Left ventricle myocardium superior (tissue), 1 donor: ENCODE data around the gene SHROOM2. TPM values are rescaled to one million over a fixed set of nuclear protein-coding genes. Genes with fewer than 3 reads are reported as not detected.

ENCODE experiments used
- ATAC-seq: fragments of 200-7000 bp; cut with Tn5 transposase; one replicate; pipeline ENCODE4 v1.9.1; 2020; ENCODE audit warnings: mild to moderate bottlenecking, moderate library complexity
- DNase-seq: peaks from one replicate; pipeline ENCODE4 v3.0.0-alpha.2; 2020
- intact Hi-C: fragments of 100-400 bp; cut with micrococcal nuclease; formaldehyde crosslinking; loops from one replicate; pipeline ENCODE4 v1.11.0; 2022
- total RNA-seq: library from RNA; stranded (reverse); fragmentation: NEBNext Ultra II Directional; extraction: Animal tissue kit (Norgen Biotek cat#: 25700); gene quantifications from one replicate; pipeline ENCODE4 v1.2.1, GENCODE V29; 2021
- donor health status: DM: no; HTN: yes; CAD: no; lungs with severe emphysema.

The SHROOM2 gene
- total RNA-seq, 1 donor from 2014 or later: 1.1 TPM

DNA sequence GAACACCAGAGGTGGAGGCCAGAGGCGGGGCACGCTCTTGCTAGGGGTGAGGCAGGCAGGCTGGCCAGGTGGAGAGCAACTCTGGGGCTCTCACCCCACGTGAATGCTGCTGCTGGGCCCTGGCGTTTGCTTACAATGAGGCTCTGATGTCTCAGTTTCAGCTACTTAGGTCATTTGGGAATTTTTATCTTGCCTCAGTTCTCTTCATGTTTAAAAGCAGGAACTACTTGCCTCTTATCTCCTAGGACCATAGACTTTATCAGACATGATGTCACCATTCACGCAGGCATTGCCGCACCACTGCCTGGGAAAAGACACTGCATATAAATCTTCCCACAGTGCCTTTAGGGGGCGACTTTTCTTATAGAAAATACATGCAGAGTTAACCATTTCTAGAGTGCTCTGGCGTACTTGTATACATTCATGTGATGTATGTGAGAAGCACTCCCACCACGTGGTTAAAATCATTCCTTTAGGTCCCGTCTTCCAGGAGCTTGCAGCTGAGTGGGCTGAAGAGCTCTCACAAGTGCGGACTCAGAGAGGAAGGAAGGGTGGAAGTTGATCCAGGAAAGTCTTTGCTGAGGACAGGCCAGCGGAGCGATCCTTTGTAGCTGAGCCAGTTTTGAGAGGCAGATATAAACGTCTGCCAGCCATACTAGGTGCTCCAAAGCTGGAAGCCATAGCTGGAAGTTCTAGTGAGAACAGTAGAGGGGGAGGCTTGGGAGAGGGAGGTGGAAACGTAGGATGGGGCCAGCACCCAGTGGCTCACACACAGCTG is 96.6 kb downstream of the SHROOM2 start:
- intact Hi-C loops: no loop called here
- DNase-seq: no peak
- ATAC-seq: peak; percentile 78

DNA sequence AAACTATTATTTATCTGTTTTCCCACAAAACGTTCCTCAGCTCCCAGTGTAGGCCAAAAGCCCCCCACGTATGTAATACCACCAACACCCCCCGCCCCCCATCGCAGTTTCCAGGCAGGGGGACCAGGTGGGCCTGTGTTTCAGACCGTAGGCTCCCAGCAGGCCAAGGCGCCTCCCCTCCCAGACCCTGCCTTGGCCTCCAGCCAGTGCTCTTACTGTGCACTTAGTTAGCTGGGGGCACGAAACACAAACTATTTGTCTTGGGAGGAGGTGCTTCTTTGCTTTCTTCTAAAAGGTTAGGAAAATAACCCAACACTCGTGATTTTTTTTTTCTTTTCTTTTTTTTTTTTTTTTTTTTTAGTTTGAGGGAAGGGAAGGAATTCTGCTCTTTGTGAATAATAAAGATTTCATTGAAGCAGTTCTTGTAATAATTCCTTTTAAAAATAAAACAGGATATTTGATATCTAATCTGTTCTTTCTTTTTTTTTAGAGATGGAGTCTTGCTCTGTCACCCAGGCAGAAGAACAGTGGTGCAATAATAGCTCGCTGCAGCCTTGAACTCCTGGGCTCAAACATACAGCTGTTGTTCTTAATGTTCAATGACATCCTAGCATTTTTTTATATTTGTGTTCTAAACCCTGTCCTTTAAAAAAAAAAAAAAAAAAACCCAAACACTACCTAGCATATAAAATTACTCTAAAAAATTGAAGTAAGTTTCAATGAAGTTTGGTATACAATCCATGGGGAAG is 98.0 kb downstream of the SHROOM2 start:
- intact Hi-C loops: no loop called here
- no peak for ATAC-seq

DNA sequence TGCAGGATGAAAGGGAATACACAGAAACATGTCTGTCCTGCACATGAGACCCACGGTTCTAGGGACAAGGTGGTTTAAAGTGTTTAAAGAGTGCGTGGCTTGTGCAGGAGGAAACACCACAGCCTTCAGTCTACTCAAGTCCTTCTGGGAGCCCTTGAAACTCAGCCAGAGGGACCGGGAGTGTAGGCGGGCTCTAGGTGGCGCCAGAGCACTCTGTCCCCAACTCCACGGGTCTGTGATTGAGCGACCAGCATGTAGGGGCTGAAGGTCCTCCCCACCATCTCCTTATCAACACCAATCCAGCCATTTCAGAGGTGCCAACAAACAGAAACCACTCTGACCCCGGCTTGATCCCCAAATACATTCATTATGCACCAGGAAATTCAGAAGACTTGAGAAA is 98.9 kb downstream of the SHROOM2 start:
- DNase-seq: peak; percentile 68
- intact Hi-C loops: no loop called here
- ATAC-seq: peak; percentile 75

More for the DNA sequence above, 98.0 kb downstream of the SHROOM2 start:
- DNase-seq: no peak

DNA sequence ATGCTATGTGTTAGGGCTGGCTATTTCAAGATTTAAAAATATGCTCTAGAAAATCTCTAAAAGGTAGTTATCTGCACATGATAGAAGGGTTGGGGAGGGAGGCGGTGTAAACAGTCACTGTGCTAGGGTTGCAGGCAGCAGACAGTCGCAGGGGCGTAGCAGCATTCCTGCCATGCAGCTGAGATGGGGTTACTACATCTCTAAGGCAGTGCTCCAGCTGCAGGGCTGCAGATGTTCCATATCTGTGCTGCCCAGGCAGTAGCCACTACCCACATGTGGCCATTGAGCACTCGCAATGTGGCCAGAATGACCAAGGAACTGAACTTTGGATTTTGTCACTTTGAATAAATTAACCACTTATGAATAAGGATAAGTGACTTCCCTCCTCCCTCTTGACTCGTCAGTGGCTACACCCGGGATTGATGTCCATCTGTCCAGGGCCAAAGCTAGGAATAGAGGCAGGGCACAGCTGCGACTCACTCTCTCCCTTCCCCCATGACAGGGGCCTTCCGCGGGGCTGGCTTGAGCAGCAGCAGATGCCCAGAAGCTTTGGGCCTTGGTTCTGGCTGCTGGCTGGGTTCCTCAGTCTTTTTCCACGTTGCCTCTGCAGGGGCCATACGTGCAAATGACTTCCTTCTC is 101.5 kb downstream of the SHROOM2 start:
- intact Hi-C loops: no loop called here
- no peak for ATAC-seq

DNA sequence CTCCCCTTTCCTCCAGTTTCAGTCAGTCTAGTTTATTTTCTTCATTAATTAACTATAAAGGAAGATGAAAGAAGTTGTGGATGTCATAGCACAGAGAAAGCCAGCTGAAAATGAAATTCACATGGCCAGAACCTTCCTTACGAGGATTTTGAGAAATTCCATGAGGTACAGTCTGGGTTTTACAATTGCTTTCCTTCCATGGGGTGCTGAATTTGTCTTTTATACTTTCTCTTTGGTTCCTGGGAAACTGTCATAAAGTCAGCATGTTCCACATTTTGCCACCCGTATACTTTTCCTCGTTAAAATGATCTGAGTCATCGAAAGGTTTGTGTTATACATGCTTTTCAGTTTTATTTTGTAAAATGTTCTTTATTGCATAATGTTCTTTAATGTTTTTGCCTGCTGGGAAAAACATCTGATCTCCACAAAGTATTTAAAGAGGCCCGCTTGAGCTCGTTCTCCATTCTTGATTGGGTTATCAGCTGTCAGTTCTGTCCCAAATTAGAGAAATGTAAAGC is 102.8 kb downstream of the SHROOM2 start:
- no peak for DNase-seq
- intact Hi-C loops: no loop called here
- no peak for ATAC-seq

More for the DNA sequence above, 101.5 kb downstream of the SHROOM2 start:
- no peak for DNase-seq

DNA sequence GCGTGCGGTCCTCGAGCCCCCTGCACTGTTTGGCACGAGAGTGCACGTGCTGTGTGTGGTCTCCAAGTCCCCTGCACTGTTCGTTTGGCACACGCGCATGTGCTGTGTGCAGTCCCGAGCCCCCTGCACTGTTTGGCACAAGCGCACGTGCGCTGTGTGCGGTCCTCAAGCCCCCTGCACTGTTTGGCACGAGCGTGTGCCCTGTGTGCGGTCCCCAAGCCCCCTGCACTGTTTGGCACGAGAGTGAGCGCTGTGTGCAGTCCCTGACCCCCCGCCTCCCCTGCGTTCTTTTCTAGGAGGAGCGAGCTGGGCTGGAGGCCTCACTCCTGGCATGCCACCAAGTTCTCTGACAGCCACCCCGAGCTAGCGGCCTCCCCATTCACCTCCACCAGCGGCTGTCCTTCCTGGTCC is 104.5 kb downstream of the SHROOM2 start:
- intact Hi-C loops: no loop called here
- no peak for DNase-seq
- no peak for ATAC-seq

DNA sequence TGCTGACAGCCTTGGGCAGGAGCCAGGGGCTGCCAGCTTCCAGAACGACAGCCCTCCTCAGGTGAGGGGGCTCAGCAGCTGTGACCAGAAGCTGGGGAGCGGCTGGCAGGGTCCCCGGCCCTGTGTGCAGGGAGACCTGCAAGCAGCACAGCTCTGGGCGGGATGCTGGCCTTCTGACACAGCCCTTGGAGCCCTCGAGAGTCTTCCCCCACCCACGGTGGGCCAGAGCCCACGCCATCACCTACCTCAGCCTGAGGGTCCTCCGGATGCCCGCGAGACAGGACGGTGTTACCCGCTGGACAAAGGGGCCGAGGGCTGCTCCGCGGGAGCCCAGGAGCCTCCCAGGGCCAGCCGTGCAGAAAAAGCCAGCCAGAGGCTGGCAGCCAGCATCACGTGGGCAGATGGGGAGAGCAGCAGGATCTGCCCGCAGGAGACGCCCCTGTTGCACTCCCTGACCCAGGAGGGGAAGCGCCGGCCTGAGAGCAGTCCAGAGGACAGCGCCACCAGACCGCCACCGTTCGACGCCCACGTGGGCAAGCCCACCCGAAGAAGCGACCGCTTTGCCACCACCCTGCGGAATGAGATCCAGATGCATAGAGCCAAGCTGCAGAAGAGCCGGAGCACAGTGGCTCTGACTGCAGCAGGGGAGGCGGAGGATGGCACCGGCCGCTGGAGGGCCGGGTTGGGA is 109.1 kb downstream of the SHROOM2 start:
- no peak for ATAC-seq
- intact Hi-C loops: no loop called here
- no peak for DNase-seq

DNA sequence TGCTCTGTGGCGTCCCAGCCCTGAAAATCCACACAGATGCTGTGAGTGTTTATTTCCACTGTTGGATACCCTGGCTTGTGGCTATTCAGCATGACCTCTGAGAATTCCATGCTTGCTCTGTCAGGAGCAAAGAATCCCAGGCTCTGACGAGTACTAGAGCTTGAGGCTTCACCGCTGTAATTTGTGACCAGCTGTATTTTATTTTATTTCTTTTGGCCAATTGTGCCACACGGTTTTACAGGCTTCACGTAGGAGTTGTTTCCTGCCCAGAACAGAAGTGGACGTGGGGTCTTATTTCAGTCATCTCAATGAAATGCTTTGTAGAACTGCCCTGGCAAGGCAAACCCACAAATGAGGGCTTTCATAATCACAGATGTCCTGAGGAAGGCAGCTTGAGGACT is 111.5 kb downstream of the SHROOM2 start:
- ATAC-seq (no peak), DNase-seq (no peak)
- intact Hi-C loops: no loop called here

DNA sequence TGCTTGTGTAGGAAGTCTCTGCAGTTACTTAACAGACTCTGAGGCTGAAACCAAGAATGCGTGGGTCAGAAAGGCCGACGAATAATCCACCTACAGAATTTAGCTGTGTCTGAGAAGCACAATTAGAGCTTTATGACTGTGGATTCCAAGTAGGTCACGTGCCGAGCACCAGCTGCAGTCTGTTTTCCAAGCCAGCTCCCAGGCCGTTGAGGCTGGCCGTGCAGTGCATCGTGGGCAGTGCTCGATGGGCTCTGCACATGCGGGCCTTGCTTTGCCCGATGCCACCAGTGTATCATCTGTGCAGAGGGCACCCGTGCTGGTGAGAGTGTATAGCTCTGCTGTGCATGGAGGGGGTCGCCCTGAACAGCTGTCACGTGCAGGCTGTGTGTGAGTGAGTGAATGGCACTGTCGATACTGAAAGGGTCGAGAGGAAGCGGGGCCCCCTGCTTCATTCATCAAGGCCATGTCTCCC is 113.4 kb downstream of the SHROOM2 start:
- DNase-seq (no peak), ATAC-seq (peak; percentile 36)
- intact Hi-C loops: no loop called here

DNA sequence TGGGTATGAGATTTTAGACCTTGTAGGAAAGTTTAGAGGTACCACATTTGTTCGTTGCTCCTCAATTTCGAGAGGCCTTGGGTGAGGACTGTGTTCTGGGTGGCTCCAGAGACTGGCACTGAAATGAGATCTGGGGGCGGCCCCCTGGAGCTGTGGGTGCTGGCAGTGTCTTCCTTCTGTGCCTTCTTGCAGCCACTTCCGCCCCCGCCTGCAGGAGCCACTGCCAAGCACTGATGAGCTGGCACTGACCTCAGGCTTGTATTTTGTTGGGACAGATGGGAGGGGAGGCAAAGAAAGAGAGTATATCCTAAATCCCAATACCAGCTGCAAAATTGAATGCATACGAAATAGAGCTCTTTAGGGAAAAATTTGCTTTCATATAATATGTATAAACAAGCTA is 116.4 kb downstream of the SHROOM2 start:
- DNase-seq (no peak), ATAC-seq (no peak)
- intact Hi-C loops: no loop called here

DNA sequence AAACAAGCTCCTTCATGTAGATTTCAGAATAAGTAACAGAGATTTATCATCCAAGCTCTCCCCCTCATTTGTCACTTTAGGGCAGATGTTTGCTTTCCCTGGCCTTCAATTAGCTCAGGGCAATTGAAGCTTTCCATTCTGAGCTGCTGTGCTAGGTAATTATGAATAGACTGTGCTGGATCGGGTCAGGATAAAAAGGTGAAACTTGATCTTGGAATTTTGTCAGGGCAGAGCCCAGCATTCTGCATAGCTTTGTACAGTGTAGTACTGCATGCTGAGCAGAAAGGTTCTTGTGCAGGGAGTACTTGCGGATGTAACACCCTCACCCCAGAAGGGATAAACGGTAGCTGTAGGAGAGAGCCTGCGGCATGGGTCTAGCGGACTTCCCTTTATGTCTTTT is 116.9 kb downstream of the SHROOM2 start:
- ATAC-seq: no peak
- no peak for DNase-seq
- intact Hi-C loops: no loop called here

DNA sequence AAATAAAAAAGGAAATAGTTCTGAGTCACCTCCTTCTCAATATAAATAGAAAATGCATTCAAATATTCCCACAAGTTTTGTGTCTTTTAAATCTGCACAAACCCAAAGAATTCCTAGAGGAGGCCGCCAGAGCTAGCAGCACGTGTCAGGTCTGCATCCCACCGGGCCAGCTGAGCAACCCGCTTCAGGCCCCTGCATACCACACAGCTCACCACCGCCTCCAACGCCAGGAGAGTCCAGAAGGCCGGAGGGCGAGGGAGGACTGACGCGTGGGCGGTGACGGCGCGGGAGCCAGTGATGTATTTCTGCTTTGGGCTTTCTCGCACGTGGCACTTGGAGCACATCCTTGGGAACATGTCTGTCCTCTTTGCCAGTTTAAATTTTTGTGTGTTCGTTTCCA is 119.1 kb downstream of the SHROOM2 start:
- DNase-seq: no peak
- ATAC-seq: no peak
- intact Hi-C loops: no loop called here

DNA sequence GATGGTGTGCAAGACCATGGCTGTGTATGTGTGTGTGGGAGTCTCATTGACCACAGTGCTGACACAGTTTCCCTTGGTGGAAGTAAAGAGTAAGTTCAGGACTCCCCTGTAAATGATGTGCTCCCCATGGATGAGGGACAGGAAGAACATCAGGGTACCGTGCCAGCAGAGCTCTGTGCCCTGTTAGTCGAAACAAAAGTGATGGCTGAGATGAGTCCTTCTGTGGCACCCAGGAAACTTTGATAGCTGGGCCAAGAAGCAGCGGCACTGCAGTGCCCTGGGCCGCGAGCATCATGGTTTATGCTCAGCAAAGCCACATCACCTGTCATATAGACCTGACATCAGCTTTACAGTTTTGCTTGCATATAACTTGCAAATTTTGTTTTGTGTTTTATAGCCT is 119.5 kb downstream of the SHROOM2 start:
- intact Hi-C loops: no loop called here
- ATAC-seq (no peak), DNase-seq (no peak)

DNA sequence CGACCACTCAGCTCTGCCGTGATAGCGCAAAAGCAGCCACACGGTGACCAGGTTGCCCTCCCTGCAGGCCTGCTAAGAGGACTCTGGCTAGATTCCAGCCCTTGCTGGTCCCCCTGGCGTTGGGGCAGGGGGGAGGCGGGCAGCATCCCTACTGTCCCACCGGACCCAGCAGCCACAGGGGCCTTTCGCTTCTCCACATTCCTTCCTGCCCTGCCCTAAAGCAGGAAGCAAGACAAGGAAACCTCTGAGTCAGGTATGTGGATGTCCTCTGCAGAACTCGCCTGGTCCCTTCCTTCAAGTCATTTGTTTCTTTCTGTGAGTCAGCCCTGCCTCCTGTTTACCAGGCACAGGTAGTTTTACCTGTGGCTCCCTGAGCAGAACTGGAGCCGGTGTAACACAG is 120.7 kb downstream of the SHROOM2 start:
- no peak for ATAC-seq
- intact Hi-C loops: no loop called here
- no peak for DNase-seq

DNA sequence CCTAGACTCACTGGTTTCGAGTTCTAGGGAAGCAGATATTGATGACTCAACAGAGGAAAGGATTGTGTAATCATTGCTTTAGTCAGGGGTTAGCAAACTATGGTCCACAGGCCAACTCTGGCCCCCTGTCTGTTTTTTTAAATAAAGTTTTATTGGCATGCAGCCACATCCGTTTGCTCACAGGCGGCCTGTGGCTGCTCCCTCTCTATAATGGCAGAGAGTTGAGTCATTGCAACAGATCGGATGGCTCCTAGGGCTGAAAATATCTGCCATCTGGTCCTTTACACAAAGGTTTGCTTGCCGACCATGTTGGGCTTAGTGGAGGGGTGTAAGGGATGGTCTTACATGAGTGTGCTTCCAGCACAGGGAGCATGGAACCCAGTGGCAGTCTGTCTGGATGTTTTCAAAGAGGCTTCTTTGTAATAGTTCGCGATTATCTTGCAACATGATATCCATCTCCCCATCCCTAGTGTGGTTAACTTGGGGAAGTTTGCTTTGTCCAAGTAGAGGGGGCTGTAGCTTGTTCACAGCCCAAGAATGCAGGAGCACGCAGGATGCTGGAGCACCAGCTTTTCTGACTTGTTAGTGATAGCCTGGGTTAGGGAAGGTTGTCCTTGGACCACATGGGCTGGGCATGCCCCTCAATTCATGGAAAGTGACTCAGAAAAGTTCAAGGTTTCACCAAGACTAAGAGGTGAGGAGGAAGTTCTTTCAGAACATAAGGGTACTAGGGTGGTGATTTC is 121.6 kb downstream of the SHROOM2 start:
- ATAC-seq (no peak), DNase-seq (no peak)
- intact Hi-C loops: no loop called here

DNA sequence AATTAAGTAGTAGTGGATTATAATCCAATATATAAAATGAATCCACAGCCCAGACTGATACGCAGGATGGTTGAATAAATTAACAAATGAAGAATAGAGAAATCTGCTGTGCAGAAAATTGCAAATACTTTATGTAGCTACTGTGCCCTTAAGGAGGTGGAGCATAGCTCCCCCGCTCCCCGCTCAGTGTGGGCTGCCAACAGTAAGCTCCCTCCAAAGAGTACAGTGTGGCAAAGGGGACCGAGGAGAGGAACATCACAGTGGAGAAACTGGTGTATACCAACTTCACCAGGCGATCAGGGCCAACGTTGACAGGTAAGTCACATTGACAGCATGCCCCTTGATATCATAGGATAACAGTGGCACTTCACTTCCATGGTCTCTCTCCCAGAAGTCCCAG is 123.0 kb downstream of the SHROOM2 start:
- intact Hi-C loops: no loop called here
- DNase-seq (no peak), ATAC-seq (no peak)

DNA sequence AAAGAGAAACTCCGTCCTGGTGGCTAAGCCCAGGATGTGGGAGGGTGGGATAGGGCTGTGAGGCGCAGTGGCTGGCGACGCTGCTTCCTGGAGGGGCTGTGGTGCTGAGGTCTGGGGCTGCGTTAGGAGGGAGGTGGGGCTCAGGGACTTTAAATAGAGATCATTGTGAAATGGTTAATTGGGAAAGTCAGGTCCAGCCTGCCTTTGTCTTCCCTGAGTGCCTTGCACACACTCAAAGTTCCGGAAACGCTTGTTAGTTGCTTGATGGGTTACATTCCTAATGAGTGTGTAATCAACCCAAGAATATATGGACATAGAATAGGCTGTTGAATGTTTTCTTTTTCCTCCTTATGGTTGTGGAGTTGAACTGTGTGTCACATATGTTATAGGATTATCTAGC is 125.3 kb downstream of the SHROOM2 start:
- DNase-seq (no peak), ATAC-seq (no peak)
- intact Hi-C loops: no loop called here

DNA sequence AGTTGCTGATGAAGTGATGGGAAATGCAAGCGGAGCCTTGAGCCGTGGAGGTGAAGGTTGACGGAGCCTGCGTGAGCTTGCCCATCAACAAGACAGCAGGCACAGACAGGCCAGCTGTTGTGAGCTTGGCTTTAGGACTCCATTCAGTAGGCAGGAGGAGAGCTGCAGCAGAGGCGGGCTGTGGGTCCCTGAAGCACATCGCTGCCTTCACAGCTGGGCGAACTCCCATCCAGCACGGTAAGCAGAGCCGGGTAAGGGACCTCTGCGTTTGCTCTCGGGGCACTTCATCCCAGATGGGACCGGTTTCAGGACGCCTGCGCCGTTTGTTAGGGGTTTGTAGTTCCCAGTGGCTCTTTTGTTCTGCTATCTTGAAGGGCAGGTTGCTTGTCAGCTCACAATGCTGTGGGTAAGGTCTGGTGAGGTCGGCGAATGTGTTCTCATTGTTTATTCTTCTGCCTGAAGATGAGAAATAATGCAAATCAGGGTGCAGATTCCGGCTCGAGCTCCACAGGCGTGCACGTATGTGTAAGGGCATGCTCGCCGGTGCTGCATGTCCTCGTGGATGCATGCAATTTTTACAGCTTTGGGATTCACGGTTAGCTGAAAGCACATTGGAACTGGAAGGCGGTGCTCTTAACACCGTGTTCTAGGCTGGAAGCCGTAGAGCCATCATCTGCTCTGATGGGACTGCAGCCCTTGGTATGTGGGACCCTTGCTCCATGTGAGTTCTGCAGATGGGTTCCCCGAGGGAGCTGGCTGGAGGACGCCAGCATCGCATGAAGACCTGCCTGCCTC is 126.3 kb downstream of the SHROOM2 start:
- intact Hi-C loops: no loop called here
- no peak for ATAC-seq
- DNase-seq: no peak
